WI38 (cell line): ENCODE results near the gene ULBP1.
"Not testable (repeated sequence)": the region's sequence is repeated elsewhere in the genome, so short reads cannot be mapped to it uniquely, and the experiment has no call there.

Source experiments
- H3K4me3 ChIP-seq: 2 replicates; pipeline ENCODE4 v1.5.1; 2011; ENCODE audit warnings: low read depth, mild to moderate bottlenecking, control low read depth, low read length
- TF ChIP-seq, protein P1 (sequence below): IDR thresholded peaks from 2 replicates; pipeline ENCODE4 v1.5.1; 2012; ENCODE audit warnings: low read depth, mild to moderate bottlenecking, control low read depth, low read length

The ULBP1 gene

GRCh38 chr6:149925974-149926777, 37.6 kb upstream of the ULBP1 start:
- TF ChIP-seq, protein P1, sequence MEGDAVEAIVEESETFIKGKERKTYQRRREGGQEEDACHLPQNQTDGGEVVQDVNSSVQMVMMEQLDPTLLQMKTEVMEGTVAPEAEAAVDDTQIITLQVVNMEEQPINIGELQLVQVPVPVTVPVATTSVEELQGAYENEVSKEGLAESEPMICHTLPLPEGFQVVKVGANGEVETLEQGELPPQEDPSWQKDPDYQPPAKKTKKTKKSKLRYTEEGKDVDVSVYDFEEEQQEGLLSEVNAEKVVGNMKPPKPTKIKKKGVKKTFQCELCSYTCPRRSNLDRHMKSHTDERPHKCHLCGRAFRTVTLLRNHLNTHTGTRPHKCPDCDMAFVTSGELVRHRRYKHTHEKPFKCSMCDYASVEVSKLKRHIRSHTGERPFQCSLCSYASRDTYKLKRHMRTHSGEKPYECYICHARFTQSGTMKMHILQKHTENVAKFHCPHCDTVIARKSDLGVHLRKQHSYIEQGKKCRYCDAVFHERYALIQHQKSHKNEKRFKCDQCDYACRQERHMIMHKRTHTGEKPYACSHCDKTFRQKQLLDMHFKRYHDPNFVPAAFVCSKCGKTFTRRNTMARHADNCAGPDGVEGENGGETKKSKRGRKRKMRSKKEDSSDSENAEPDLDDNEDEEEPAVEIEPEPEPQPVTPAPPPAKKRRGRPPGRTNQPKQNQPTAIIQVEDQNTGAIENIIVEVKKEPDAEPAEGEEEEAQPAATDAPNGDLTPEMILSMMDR = peak; percentile 95
- H3K4me3 ChIP-seq = peak overlapping the region; percentile 47

DNA sequence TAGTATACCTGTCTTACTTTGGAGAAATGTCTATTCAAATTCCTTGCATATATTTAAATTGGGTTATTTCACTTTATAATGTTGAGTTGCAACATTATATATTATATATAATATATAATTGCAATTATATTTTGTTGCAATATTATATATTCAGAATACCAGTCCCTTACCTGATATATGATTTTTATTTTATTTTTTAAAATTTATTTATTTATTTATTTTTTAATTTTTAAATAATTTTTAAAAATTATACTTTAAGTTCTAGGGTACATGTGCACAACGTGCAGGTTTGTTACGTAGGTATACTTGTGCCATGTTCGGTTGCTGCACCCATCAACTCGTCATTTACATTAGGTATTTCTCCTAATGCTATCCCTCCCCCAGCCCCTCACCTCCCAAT, 36.7 kb upstream of the ULBP1 start:
- H3K4me3 ChIP-seq = not testable (repeated sequence)

- H3K4me3 ChIP-seq = no peak overlapping the region
- TF ChIP-seq, protein P1 = peak; percentile 47
These were observed 34.3 kb upstream of the ULBP1 start for GRCh38 chr6:149929422-149929821.

- H3K4me3 ChIP-seq = no peak overlapping the region
These were observed 32.2 kb upstream of the ULBP1 start for GRCh38 chr6:149931501-149931900.

GRCh38 chr6:149933036-149933435, 30.7 kb upstream of the ULBP1 start:
- TF ChIP-seq, protein P1 = no peak
- H3K4me3 ChIP-seq = no peak overlapping the region

More at GRCh38 chr6:149931501-149931900, 32.2 kb upstream of the ULBP1 start:
- TF ChIP-seq, protein P1 = no peak

- H3K4me3 ChIP-seq = no peak overlapping the region
- TF ChIP-seq, protein P1 = no peak
These were observed 30.3 kb upstream of the ULBP1 start for GRCh38 chr6:149933461-149933860.

DNA sequence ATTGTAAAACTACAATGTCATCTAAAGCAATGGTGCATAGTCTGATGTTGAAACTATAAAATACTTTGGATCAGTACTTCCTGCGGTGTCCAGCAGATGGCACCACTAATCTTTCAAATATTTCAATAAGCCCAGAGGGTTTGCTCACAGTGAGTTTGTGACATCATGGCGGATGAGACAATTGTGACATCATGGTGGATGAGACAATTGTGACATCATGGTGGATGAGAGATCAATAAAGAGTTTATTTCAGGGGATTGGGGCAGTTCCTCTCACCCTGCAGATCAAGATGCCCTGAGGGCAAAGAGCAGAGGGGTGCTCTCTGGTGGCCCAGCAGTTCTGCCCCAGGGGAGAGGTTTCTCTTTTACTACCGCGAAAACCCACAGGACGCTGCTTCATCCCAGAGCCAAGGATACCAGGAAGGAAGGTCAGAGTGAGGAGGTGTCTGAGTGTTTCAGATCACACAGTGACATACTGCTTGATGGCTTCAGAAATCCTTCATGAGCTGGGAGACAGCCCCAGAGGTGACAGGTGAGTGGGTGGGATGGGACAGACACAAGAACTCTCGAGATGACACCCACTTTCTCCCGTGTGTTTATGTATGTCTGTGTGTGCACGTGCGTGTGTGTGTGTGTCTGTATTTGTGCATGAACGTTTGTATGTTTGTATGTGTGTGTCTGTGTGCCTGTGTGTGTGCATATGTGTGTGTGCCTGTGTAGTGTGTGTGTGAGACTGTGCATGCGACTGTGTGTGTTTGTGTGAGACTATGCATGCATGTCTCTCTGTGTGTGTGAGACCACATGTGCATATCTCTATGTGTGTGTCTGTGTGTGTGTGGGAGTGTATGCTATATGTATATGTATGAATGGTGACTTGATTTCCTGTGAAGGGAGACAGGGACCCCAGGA, 29.2 kb upstream of the ULBP1 start:
- H3K4me3 ChIP-seq = no peak overlapping the region
- TF ChIP-seq, protein P1 = peak; percentile 48; the same call in 1 of the 2 replicates
